Muscle of arm (tissue), 12 donors: ENCODE results near the gene ARHGEF39. TPM values are rescaled to one million over a fixed set of nuclear protein-coding genes. Genes with fewer than 3 reads are reported as not detected.
A peak's percentile ranks its signal among the peaks of the same experiment; 100 is the strongest.

Source experiments
- DNase-seq: peaks from one replicate; pipeline ENCODE4 v3.0.0-alpha.2; 2013
- polyA plus RNA-seq, 12 donors: library from polyadenylated mRNA; unstranded; fragments of 120-200 nt; gene quantifications; one replicate each; pipeline ENCODE4 v1.2.1, GENCODE V29; 2013; ENCODE audit not compliant: insufficient read length in 12 of 12

Gene ARHGEF39
- polyA plus RNA-seq, 12 donors, result 3.3 to 8.0 (median 5.2) TPM; not detected in 1

- DNase-seq, result no peak
These were observed 26.8 kb upstream of the ARHGEF39 start for GRCh38 chr9:35691757-35692301.

GRCh38 chr9:35691334-35691650 is 26.3 kb upstream of the ARHGEF39 start:
- DNase-seq, result no peak

- peak; percentile 77 for DNase-seq
These were observed 25.8 kb upstream of the ARHGEF39 start for GRCh38 chr9:35690614-35691333.

GRCh38 chr9:35690294-35690613 is 25.3 kb upstream of the ARHGEF39 start:
- DNase-seq, result no peak

- peak; percentile 70 for DNase-seq
These were observed 24.7 kb upstream of the ARHGEF39 start, which contains the start of gene TPM2 for GRCh38 chr9:35689542-35690293. Gene TPM2 (minus strand): TSS chr9:35689925. CDS start chr9:35689817, 108 bp downstream.

GRCh38 chr9:35688558-35689541 is 23.9 kb upstream of the ARHGEF39 start:
- DNase-seq, result no peak

- no peak for DNase-seq
These were observed 23.1 kb upstream of the ARHGEF39 start for GRCh38 chr9:35687972-35688557.

- no peak for DNase-seq
These were observed 22.3 kb upstream of the ARHGEF39 start for GRCh38 chr9:35687306-35687705.

- no peak for DNase-seq
These were observed 21.5 kb upstream of the ARHGEF39 start for GRCh38 chr9:35686222-35687203.

- DNase-seq, result no peak
These were observed 20.5 kb upstream of the ARHGEF39 start for GRCh38 chr9:35685506-35685905.

GRCh38 chr9:35684921-35685320 is 19.9 kb upstream of the ARHGEF39 start:
- DNase-seq, result no peak

- DNase-seq, result no peak
These were observed 18.3 kb upstream of the ARHGEF39 start for GRCh38 chr9:35683323-35683722.

GRCh38 chr9:35682520-35683315 is 17.7 kb upstream of the ARHGEF39 start:
- DNase-seq, result no peak

- DNase-seq, result no peak
These were observed 17.1 kb upstream of the ARHGEF39 start for GRCh38 chr9:35682051-35682450.

- DNase-seq, result no peak
These were observed 16.5 kb upstream of the ARHGEF39 start for GRCh38 chr9:35681341-35682002.

- DNase-seq, result no peak
These were observed 15.5 kb upstream of the ARHGEF39 start for GRCh38 chr9:35680331-35681105.

GRCh38 chr9:35679766-35680330 is 14.9 kb upstream of the ARHGEF39 start:
- no peak for DNase-seq

- no peak for DNase-seq
These were observed 14.1 kb upstream of the ARHGEF39 start for GRCh38 chr9:35679091-35679490.
